ENCODE results near the gene CDK19.
A peak's percentile ranks its signal among the peaks of the same experiment; 100 is the strongest.

CDK19 gene

GRCh38 chr6:110654096-110654820 is 161.0 kb downstream of the CDK19 start:
- no peak for DNase-seq

DNA sequence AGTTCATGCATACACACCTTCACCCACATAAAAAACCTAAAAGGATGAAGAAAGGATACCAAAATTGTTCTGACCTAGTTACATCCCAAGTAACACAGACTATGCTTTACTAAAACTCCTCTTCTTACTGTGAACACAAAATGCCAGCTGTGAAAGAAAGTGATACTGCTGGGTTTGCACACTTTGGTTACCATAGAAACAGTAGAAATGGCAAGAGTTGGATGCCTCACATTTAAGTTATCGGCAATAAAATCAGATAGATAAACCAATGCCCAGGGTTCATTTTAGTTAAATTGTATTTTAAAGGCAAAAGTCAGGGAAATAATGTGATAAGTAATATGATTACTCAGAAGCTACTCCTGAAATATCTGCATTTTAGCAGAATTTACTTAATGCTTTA is 161.9 kb downstream of the CDK19 start:
- no peak for DNase-seq

DNA sequence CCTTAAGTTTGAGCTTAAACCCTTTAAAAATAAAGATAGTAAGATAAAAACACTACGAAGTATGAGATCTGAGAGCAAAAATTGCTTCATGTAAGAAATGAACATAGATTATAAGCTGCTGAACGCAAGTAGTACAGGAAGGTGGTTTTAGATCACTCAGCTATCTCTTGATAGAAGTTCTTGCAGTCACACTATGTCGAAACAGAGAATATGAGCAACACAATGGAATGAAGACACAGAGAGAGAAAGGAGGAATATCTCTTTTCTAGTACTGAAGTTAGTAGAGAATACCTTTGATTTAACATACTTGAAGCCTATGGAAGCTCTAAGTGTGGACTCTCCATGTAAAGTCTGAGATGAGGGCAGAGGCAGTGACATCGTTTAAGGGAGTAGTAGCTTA is 162.7 kb downstream of the CDK19 start:
- no peak for DNase-seq

DNA sequence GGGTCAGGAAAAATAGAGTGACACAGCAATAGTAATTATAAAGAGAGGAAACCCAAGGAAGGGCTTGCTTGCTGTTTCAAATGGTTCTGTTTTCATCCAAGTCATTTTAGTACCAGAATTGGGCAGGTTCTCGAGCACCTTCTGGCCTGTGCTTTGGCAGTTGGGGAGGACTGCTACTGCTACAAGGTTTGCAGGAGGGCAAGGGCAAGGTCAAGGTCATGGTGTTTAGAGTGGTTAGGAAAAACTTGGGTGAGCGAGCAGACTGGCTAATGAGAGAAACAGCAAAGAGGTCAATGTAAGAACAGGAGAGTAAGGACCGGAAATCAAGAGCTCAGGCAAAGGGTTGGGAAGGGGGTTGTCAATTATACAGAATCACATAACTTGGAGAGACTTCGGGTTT is 164.5 kb downstream of the CDK19 start:
- no peak for DNase-seq

DNA sequence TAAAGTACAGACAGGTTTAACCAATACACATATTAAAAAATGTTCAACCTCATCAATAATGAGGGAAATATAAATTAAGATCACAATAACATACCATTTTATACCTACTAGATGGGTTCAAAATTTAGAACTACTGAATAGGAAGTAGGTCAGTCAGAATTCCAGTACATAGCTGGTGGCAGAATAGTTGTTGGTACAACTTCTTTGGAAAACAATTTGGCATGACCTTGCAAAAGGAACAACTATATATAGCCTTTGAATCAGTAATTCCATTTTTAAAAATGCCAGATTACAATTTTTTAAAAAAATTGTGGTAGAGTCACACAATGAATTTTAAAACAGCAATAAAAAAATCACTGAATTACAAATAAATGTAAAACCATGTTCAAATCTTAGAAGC is 165.6 kb downstream of the CDK19 start:
- no peak for DNase-seq

DNA sequence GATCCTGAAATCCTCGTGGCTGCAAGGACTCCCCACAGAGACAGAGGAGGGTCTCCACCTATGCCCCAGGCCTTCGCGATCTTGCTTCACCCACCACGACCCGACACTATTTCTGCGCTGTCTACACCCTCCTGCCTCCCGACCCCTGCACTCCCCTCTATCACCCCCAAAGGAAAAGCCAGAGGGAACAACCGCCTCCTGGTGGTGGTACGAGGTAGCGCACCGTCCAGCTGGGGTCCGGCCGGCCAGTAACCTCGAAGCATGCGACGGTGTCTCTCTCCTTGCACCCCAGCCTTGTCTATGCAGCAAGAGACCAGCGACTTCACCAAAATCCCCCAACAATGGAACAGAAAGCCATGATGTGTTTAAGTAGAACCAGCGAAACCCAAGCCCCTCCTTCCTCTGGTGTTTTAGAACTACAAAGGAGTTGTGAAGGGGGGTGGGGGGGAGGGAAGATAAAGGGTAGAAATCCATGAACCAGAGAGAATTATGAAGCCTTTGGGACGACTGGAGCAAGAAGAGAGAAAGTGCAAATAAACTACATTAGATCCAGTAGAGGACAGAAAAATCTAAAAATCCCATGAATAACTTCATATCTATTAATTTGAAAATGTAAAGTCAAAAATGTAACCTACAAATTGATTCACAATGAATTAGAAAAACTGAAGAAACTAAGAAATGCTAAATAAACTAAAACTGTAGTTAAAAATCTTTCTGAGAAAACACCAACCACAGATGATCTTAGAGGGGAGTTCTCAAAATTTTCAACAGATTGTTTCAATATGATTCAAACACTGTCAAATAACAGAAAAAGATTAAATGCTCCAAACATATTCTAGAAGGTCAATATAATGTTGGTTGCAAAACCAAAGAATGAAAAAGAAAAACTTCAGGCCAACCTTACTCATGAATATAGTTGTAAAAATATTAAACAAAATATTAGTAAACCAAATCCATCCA is 168.0 kb downstream of the CDK19 start:
- DNase-seq = peak; percentile 40

- DNase-seq = no peak
Measured at GRCh38 chr6:110646419-110646698, 168.9 kb downstream of the CDK19 start.

- DNase-seq = no peak
Measured at GRCh38 chr6:110645685-110646418, 169.4 kb downstream of the CDK19 start.

DNA sequence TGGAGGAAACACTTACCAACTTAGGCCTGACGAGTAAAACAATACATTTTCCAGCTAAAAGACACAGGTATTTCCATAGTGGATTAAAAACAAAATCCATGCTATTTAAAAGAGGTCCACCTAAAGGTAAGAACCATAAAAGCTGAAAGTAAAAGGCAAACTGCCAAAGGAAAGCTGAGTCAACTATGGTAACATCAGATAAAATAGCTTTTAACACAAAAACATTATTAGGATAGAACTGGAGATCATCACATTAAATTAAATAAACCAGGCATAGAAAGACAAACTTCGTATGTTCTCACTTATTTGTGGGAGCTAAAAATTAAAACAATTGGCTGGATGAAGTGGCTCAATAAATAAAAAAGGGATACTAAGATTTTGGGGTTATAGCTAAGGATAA is 172.1 kb downstream of the CDK19 start:
- DNase-seq = no peak

DNA sequence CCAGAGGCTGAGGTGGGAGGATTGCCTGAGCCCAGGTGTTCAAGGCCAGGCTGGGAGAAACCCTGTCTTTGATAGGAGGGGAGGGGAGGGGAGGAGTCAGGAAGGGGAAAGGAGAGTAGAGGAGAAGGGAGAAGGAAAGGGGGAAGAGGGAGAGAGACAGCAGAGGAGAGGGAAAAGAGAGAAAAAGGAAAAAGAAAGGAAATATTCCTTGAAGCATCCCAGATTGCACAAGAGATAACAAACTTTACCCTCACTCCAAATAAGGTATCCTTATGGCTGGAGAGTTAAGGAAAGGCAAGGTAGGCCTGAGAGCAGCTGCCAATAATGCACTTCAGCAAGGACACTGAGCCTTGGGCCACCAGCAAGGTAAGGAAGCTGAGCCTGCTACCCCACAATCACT is 172.6 kb downstream of the CDK19 start:
- DNase-seq = no peak

- DNase-seq = no peak
Measured at GRCh38 chr6:110636781-110637180, 178.5 kb downstream of the CDK19 start.

GRCh38 chr6:110635096-110635495 is 180.2 kb downstream of the CDK19 start:
- DNase-seq = no peak

GRCh38 chr6:110633731-110634213 is 181.5 kb downstream of the CDK19 start:
- no peak for DNase-seq

DNA sequence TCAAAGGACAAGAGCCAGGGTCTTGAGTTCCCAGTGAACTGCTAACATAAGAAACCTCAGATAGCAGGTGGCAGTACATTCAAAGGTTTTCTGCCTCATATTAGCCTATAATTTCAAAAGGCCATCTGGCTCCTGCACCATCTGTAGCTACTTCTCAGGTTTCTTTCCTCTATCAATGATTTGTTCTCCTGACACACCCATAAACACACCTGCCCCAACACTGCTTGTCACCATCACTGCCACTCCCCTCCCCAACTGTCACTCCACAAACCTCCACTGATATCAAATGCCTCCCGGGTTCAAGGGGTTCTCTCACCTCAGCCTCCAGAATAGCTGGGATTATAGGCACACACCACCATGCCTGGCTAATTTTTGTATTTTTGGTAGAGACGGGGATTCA is 186.1 kb downstream of the CDK19 start:
- DNase-seq = no peak

GRCh38 chr6:110628330-110628729 is 186.9 kb downstream of the CDK19 start:
- DNase-seq = no peak

DNA sequence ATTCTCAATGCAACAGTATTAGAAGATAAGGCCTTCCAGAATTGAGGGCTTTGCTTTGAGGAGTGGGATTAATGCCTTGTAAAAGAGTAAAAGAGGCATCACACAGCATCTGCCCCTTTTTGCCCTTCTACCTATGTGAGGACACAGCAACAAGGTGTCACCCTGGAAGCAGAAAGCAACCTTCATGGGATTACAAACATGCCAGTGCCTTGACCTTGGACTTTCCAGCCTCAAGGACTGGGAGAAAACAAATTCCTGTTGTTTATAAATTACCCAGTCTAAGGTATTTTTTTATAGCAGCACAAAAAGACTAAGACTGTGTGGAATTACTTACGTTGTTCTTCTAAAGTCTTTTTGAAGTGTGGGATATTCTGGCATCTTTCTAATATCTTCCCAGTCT is 188.8 kb downstream of the CDK19 start:
- no peak for DNase-seq

- no peak for DNase-seq
Measured at GRCh38 chr6:110625883-110626282, 189.4 kb downstream of the CDK19 start.

- DNase-seq = no peak
Measured at GRCh38 chr6:110622912-110623578, 192.2 kb downstream of the CDK19 start.

GRCh38 chr6:110621061-110621460 is 194.2 kb downstream of the CDK19 start:
- no peak for DNase-seq

- no peak for DNase-seq
Measured at GRCh38 chr6:110620065-110620464, 195.2 kb downstream of the CDK19 start.

- DNase-seq = no peak
Measured at GRCh38 chr6:110619275-110619908, 195.9 kb downstream of the CDK19 start.

DNA sequence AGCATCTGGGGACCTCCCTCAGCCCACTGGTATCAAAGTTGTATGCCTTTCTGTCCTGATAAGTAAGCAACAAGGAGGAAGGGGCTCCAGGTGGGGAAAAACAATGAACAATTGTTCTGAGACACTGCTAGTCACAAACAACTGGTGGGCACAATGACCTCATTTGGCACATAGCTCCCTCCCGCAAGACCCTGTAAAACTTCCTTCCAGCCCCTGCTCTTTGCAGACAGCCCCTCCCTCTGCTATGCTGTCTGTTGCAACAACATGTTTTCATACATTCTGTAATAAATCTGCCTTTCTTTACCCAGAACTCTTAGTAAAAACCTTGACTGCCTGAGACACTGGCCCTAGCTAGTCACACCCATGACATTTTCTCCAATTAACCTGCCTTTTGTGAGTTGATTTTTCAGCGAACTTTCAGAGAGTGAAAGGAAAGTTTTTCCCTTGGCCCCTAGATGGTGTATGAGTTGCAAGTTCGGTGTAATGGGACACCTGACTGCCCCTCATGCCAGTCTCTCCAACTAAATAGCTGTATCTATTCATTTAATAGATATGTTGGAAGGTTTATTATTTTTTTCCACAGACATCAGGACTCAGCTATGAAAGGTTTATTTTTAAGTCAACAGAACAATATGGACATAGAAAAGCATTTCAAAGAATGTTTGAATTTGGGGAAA is 196.5 kb downstream of the CDK19 start:
- no peak for DNase-seq
